B cell (primary cell): ENCODE measurements around the gene CERS1. TPM values are rescaled to one million over a fixed set of nuclear protein-coding genes. Genes with fewer than 3 reads are reported as not detected.

Experiments
- ATAC-seq: fragments of 200-7000 bp; cut with Tn5 transposase; one replicate; pipeline ENCODE4 v1.10.0; 2021; ENCODE audit warnings: low read depth, mild to moderate bottlenecking, moderate number of reproducible peaks, moderate library complexity
- CTCF ChIA-PET: fragments of 350-600 bp; sonication (Branson Sonifier 250); formaldehyde crosslinking; loops from one replicate; lab custom pipeline; 2021; ENCODE audit warnings: antibody characterized with exemption, inconsistent platforms; lab: Charles Lee
- POLR2A ChIA-PET: fragments of 350-600 bp; sonication (Branson Sonifier 250); formaldehyde crosslinking; loops from one replicate; lab custom pipeline; 2021; ENCODE audit warnings: antibody characterized with exemption; lab: Charles Lee
- DNase-seq: peaks from one replicate; pipeline ENCODE4 v3.0.0; 2013
- H2AFZ ChIP-seq: 2 replicates; pipeline ENCODE4 v1.6.1; 2012; ENCODE audit warnings: mild to moderate bottlenecking, low read depth, low read length; ENCODE audit not compliant: insufficient read depth, poor library complexity, severe bottlenecking
- H3K27ac ChIP-seq, 2 donors: 1 replicate in 1 of 2; 2 replicates in 1 of 2; pipeline ENCODE4 v1.5.1; 2012 to 2013; ENCODE audit warnings: low read length in 2 of 2, mild to moderate bottlenecking in 2 of 2, moderate library complexity in 1 of 2
- H3K27me3 ChIP-seq, 4 experiments: fragments of 200-600 bp in 1 of 4; sonication (generic) in 1 of 4; replicated peaks in 1 of 4; 1 replicate in 2 of 4; 2 replicates in 2 of 4; pipeline versions ENCODE4 v1.6.1 to v1.7.0; 2013 to 2016; ENCODE audit warnings: low read length in 3 of 4, mild to moderate bottlenecking in 2 of 4, mixed read lengths in 1 of 4, moderate library complexity in 1 of 4; ENCODE audit not compliant: insufficient read depth in 4 of 4, control insufficient read depth in 3 of 4; ENCODE audit errors: control extremely low read depth in 1 of 4
- H3K36me3 ChIP-seq, 2 experiments: replicated peaks in 1 of 2; 1 replicate in 1 of 2; 2 replicates in 1 of 2; pipeline versions ENCODE4 v1.6.1 to v1.7.1; 2013; ENCODE audit warnings: low read length in 1 of 2; ENCODE audit not compliant: insufficient read depth in 2 of 2, control insufficient read depth in 1 of 2; ENCODE audit errors: control extremely low read depth in 1 of 2, extremely low read depth in 1 of 2
- H3K4me1 ChIP-seq, 2 donors: fragments of 200-600 bp in 1 of 2; sonication (generic) in 1 of 2; 1 replicate in 1 of 2; 2 replicates in 1 of 2; pipeline versions ENCODE4 v1.5.1 to v1.6.1; 2013 to 2017; ENCODE audit warnings: low read length in 2 of 2; ENCODE audit not compliant: control insufficient read depth in 2 of 2, insufficient read depth in 2 of 2
- H3K4me2 ChIP-seq: replicated peaks from 2 replicates; pipeline ENCODE3; 2012; ENCODE audit warnings: mild to moderate bottlenecking, low read depth, low read length; ENCODE audit not compliant: poor library complexity, severe bottlenecking
- H3K4me3 ChIP-seq, 5 experiments: fragments of 200-600 bp in 1 of 5; sonication (generic) in 1 of 5; 1 replicate in 3 of 5; 2 replicates in 2 of 5; pipeline versions ENCODE4 v1.5.1 to v1.7.0; 2011 to 2016; ENCODE audit warnings: low read length in 4 of 5, mild to moderate bottlenecking in 4 of 5, low read depth in 2 of 5, control low read depth in 1 of 5, moderate library complexity in 1 of 5; ENCODE audit not compliant: insufficient read depth in 1 of 5; ENCODE audit errors: control extremely low read depth in 1 of 5, extremely low read depth in 1 of 5
- H3K79me2 ChIP-seq: fragments of 200-600 bp; sonication (generic); one replicate; pipeline ENCODE4 v1.6.0; 2016; ENCODE audit warnings: low read length; ENCODE audit not compliant: control insufficient read depth, insufficient read depth
- H3K9ac ChIP-seq: fragments of 200-600 bp; sonication (generic); 2 replicates; pipeline ENCODE4 v1.6.1; 2017; ENCODE audit warnings: mild to moderate bottlenecking, low read length, moderate library complexity
- H3K9me3 ChIP-seq, 3 donors: one replicate each; pipeline versions ENCODE4 v1.6.1 to v1.7.1; 2013; ENCODE audit warnings: low read length in 2 of 3; ENCODE audit not compliant: control insufficient read depth in 2 of 3, insufficient read depth in 1 of 3; ENCODE audit errors: control extremely low read depth in 1 of 3
- H4K20me1 ChIP-seq: 2 replicates; pipeline ENCODE4 v1.6.0; 2012; ENCODE audit warnings: mild to moderate bottlenecking, low read length; ENCODE audit not compliant: insufficient read depth, control insufficient read depth, poor library complexity, severe bottlenecking
- H3K27ac Mint-ChIP-seq: one replicate; pipeline ENCODE4 v1.8.0; 2021; ENCODE audit warnings: mixed read lengths
- H3K27me3 Mint-ChIP-seq: one replicate; pipeline ENCODE4 v1.8.0; 2021; ENCODE audit warnings: mixed read lengths
- H3K4me1 Mint-ChIP-seq: one replicate; pipeline ENCODE4 v1.8.0; 2021; ENCODE audit warnings: mixed read lengths
- H3K4me3 Mint-ChIP-seq: one replicate; pipeline ENCODE4 v1.8.0; 2021; ENCODE audit warnings: mixed read lengths
- H3K9me3 Mint-ChIP-seq: one replicate; pipeline ENCODE4 v1.8.0; 2022; ENCODE audit warnings: mixed read lengths; ENCODE audit not compliant: insufficient read depth
- CTCF ChIP-seq: fragments of 200-600 bp; IDR thresholded peaks from one replicate; pipeline ENCODE4 v1.8.0; 2022; ENCODE audit warnings: antibody characterized with exemption, mild to moderate bottlenecking
- EZH2 ChIP-seq: IDR thresholded peaks from 2 replicates; pipeline ENCODE4 v1.6.1; 2012; ENCODE audit warnings: borderline replicate concordance, low read depth, mild to moderate bottlenecking, moderate library complexity, low read length; ENCODE audit not compliant: insufficient read depth, poor library complexity, severe bottlenecking
- WGBS: methylation state at CpG from one replicate; pipeline ENCODE4 v1.1.5; 2013; ENCODE audit warnings: missing lambda C conversion rate; ENCODE audit not compliant: insufficient coverage; 5-methylcytosine and 5-hydroxymethylcytosine counted together
- intact Hi-C: fragments of 100-400 bp; cut with micrococcal nuclease; formaldehyde crosslinking; loops from one replicate; pipeline ENCODE4 v1.10.0; 2022
- polyA plus RNA-seq: library from polyadenylated mRNA; depleted of rRNA; stranded (reverse); fragments of >200 nt; gene quantifications from 2 replicates; pipeline ENCODE4 v1.2.3, GENCODE V29; 2012
- total RNA-seq, 2 donors: library from RNA; stranded (reverse); fragments of 120-200 nt in 1 of 2; gene quantifications; 1 replicate in 1 of 2; 2 replicates in 1 of 2; pipeline versions ENCODE4 v1.2.3 to v1.2.4, GENCODE V29; 2013 to 2022

CERS1 gene
- total and polyA plus RNA-seq, 2 donors (not counting 1 experiment from before 2014, with no cell fraction given) = not detected

- H3K4me3 ChIP-seq = no peak overlapping the region
- H3K4me1 Mint-ChIP-seq = peaks cover 76% of the 10 kb centered on the region
- H4K20me1 ChIP-seq = peaks cover 99% of the 10 kb centered on the region
- DNase-seq (peak; percentile 3), ATAC-seq (no peak)
- H3K27ac ChIP-seq = no peak overlapping the region
- no peak overlapping the region for H3K27ac Mint-ChIP-seq
- 96% methylated on average over 14 of the region's 15 CpGs for WGBS
- peaks cover 5 to 32% of the 10 kb centered on the region in 2 experiments for H3K36me3 ChIP-seq
- POLR2A ChIA-PET = no interaction called here
- peak overlapping the region; percentile 15 for H3K4me2 ChIP-seq
- H3K9ac ChIP-seq = no peak overlapping the region
- no peak overlapping the region for H3K4me3 Mint-ChIP-seq
- peaks cover 100% of the 10 kb centered on the region for H3K79me2 ChIP-seq
- peaks cover 22 to 57% of the 10 kb centered on the region in 2 donors for H3K4me1 ChIP-seq
- CTCF ChIA-PET = interaction anchor here (0.7 to 1.1 kb wide), 2 partner anchors 245 to 320 kb away, joined by 3 read pairs; no protein-coding TSS in a partner anchor
- H3K27me3 Mint-ChIP-seq = no peaks in the 10 kb centered on the region
- H2AFZ ChIP-seq = no peak overlapping the region
- intact Hi-C loops = no loop called here
- H3K27me3 ChIP-seq = no peaks in the 10 kb centered on the region
- H3K9me3 ChIP-seq = no peaks in the 10 kb centered on the region
- TF ChIP-seq EZH2 = no peak
- no peaks in the 10 kb centered on the region for H3K9me3 Mint-ChIP-seq
Observed at GRCh38 chr19:18839465-18840287, 56.3 kb downstream of the CERS1 start.

GRCh38 chr19:18834644-18834984 lies 61.3 kb downstream of the CERS1 start:
- ChIA-PET CTCF (interaction anchor here (0.6 to 6.1 kb wide), 3 partner anchors 13 to 356 kb away, joined by 3 to 41 read pairs (median 4); no protein-coding TSS in a partner anchor), POLR2A (no interaction called here)
- no peak overlapping the region for H3K9ac ChIP-seq
- peak overlapping the region; percentile 88 for H3K4me2 ChIP-seq
- H3K27ac Mint-ChIP-seq = peak overlapping the region; percentile 37
- peak overlapping the region; percentile 91 for H3K4me3 Mint-ChIP-seq
- ATAC-seq = no peak
- H3K9me3 ChIP-seq = no peaks in the 10 kb centered on the region
- H3K79me2 ChIP-seq = peaks cover 78% of the 10 kb centered on the region
- H3K9me3 Mint-ChIP-seq = no peaks in the 10 kb centered on the region
- H2AFZ ChIP-seq = no peak overlapping the region
- TF ChIP-seq EZH2 (no peak), CTCF (no peak)
- H3K4me3 ChIP-seq = no peak overlapping the region
- no peaks in the 10 kb centered on the region for H3K27me3 ChIP-seq
- H3K27ac ChIP-seq = no peak overlapping the region
- H3K4me1 Mint-ChIP-seq = peaks cover 61% of the 10 kb centered on the region
- H3K36me3 ChIP-seq = peaks cover 9 to 35% of the 10 kb centered on the region in 2 experiments
- DNase-seq = no peak
- H3K27me3 Mint-ChIP-seq = no peaks in the 10 kb centered on the region
- intact Hi-C loops = loop anchor here (1.0 to 5.0 kb wide), 5 partner anchors 13 to 632 kb away; partner anchors contain the start of genes COPE, DDX49 and RAB3A
- H3K4me1 ChIP-seq = peaks cover 34 to 53% of the 10 kb centered on the region in 2 donors
- peaks cover 73% of the 10 kb centered on the region for H4K20me1 ChIP-seq
- WGBS = 89% methylated on average over 3 of the region's 4 CpGs
